ENCODE results near the gene SMAD5.
A peak's percentile ranks its signal among the peaks of the same experiment; 100 is the strongest.

Gene SMAD5

DNA sequence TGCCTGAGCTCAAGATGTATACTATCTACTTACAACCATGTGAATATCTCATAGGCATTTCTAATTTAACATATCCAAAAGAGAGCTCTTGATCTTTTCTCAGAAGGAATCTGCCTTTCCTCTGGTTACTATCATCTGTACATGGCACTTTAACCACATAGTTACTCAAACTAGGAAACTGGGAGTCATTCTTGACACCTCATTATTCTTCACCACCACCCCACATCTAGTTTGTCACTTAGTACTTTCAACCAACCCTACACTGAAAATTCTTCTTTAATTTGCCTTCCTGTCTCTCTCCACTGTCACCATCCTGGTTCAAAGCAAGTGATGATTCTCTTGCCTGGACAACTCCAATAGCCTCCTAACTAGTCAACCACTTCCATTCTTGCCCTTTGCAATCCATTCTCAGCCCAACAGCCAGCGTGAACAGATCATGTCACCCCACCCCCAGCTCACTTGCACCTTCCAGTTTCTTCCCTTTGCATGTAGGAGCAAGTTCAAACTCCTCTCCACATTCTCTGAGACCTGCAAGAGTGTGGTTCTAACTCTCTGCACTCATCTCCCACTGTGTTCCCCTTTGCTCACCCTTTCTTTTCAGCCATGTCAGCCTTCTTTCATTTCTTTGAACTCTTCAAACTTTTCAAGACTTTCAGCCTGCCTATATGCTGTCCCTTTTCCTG lies 17.3 kb upstream of the SMAD5 start:
- DNase-seq (ENCODE audit: low read depth in 2 of 2): no peak

DNA sequence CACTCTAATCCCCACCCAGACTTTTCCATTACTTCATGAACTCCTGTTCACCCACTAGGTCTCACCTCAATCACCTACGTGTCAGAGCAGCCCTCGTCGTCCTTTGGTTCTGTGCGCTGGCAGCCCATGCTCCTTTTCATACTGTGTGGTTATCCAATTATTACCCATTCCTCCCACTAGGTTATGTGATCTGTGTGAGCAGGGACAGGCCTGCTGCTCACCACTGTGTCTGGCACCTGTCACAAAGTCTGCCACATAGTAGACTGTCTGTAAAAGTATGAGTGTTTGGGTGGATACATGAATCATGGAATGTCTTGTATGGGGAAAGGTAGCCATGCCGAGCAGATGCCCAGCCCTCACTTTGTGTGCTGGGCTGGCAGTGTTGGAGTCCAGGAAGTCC lies 12.1 kb upstream of the SMAD5 start:
- DNase-seq (ENCODE audit: low read depth in 2 of 2): no peak

DNA sequence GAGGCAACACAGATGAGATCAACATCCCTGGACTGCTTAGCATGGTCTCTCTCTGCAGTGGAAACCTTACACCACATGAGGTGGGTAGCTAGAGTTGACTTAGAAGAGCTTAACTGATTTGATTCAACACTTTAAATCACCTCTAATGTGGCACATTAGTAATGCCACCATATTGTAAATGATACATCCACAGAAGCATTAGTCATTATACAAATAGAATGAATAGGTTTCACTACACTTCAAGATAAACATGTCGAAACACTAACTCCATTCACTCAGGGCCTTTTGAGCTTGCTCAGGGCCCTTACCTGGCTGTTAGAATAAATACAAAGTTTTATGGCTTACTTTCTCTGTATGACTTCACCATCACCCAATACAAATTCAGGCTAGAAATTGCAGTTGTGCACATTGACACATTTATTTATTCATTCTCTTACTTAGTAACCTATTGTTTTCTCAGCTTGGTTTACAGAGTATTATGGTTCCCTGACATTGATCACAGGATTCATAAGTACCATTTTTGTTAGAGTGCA lies 9.3 kb upstream of the SMAD5 start:
- DNase-seq (ENCODE audit: low read depth in 2 of 2): no peak

DNA sequence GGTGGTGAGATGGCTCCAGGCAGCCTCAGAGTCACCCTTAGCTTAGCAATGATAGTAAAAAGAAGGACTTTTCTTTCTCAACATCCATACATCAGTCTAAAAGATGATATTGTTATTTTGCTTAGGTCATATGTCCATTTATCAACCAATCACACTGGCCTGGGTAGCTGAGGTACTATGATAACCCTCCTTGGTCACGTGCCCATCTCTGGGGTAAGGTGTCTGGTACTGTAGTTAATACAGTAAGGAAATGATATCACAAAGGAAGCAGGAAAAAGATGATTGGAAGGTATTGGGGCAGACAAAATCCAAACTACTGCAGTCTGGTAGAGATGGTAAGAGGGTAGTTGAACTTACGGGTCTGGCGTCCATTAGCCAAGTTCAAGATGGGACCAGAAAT lies 5.1 kb upstream of the SMAD5 start:
- DNase-seq (ENCODE audit: low read depth in 2 of 2): no peak

DNA sequence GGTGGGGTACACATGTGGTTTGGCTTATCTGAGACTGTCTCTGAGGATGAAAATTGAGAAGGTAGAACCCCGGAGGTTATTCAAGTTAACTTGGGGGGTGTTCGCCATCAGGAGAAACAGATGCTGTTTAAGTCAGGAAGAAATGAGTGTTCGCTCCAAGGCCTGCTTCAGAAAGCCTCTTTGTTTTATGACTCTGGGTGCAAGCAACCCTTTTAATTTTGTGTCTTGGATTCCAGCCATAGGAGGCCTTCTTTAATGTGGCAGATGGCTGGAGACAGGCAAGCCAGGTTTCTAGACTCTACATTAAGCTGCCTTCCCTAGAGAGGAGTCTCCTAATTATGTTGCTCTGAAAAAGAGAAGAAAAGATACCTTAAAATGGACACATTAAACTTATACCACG lies 4.2 kb upstream of the SMAD5 start:
- no peak for DNase-seq (ENCODE audit: low read depth in 2 of 2)

DNA sequence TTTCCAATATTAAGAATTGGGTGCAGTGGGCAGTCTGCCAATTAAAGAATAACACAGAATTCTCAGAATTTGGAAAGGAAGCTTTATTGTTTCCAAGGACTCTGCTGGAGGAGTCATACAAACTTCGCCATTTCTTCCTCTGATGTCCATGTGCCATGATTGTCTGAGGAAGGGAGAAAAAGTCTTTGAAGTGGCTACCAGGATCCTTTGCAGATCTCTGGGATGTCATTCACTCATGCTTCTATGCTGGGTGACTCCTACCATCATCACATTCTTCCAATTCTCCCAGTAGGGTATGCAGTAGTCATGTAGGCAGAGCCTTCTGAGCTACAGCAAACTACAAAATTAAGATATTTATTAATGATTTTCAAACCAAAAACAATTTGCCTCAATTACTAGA lies 3.2 kb upstream of the SMAD5 start:
- no peak for DNase-seq (ENCODE audit: low read depth in 2 of 2)

DNA sequence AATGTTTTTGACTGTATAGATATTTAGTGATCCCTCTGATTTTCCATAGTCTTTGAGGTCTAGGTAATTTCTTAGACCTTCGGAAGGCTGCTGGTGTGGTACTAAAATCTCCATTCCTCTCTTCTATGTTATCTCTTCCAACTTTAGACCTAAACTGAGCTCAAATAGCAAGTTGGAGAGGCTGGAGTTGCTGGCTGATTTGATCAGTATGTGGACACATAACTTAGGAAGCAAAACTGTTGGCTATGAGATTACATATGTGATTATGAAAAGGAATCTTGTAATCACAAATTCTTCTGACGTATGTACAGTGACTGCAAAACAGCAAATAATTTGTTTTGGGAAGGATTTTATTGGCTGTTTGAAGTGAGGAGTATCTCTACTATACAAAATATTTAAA lies 2.1 kb upstream of the SMAD5 start:
- no peak for DNase-seq (ENCODE audit: low read depth in 2 of 2)

DNA sequence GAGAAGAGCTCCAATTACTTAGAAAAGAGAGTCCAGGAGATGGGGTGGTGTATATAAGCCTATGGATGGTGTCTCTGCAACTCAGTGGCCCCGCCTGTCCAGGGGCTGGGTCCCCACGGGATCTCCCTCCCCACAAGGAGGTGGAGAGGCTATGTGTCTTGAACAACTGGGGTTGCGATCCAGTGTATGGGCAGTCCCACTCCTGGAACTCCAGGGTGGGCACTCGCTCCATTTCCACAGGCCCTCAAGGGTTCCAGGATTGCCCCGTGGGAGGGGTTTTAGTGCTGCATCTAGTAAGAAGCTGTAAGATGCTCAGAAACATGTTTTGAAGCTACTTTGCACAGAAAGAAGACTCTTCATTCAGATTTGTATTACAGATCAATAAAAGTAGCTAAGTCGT lies 558 bp upstream of the SMAD5 start:
- no peak for DNase-seq (ENCODE audit: low read depth in 2 of 2)

DNA sequence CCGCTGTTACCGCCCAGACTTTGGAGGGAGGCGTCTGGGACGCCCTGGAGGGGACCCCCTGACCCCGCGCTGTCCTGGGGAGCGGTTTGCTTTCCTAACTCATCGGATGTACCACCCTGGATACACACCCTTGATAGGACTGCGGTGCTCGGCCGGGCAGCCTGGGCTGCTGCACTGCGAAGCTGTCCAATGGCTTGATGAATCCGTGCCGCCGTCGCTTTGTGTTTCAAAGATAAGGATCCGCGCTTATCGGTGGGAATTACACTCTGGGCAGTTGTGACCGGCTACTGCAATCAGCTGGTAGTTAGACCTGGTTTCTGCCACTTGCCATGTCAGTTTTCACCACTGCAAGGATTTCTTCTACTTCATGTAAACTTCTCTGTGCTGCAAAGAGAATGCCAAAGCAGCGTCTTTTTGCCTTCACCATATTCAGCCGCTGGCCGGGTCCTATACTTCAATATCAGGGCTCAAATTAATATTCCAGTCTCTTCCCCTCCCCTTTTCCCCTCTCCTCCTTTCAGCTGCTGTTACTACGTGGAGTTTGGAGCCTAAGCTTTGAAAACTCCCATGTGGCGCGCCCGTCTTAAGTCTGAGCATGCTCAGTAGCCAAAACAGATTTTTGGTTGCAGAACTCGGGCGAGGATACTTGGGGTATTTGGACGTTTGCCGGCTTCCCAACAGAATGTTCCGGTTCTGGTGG lies 727 bp downstream of the SMAD5 start:
- peak; percentile 8 for DNase-seq (ENCODE audit: low read depth in 2 of 2)

DNA sequence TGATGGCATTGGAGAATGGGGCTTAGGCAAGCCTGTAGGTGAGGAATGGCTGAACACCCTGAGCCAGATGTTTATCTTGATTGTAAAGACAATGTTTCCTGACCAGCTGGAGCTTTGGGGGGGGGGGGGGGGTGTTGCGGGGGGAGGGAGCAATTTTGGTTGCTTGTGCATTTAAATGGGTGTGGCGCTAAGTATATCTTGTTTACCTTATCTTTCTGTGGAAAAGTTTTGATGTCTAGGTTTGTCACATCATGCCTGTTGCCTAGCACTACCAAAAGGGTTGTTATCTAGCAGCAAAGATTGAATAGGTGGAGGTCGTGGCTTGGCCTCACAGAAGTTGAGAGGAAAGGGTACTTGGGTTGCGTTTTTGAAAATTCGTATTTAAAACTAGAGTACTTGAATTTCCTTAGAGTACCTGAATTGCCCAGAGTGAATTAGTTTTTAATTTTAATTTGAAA lies 1.3 kb downstream of the SMAD5 start:
- DNase-seq (ENCODE audit: low read depth in 2 of 2): no peak

DNA sequence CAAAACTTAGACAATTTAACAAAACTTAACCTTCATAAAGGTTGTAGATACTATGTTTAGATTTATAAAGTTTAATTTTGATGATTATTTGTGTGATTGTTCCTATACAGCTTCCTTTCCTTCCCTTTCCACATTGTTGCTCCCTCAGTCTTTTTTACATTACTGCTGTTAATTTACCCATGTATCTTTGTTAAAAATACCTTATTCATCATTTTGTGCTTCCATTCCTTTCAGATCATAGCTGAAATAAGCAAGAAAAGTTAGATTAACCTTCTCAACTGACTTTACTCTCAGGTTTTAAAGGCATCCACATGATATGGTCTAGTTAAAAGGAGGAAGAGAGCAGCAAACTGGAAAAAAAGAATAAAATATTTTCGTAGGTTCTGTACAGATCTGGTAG lies 2.0 kb downstream of the SMAD5 start:
- DNase-seq (ENCODE audit: low read depth in 2 of 2): no peak

DNA sequence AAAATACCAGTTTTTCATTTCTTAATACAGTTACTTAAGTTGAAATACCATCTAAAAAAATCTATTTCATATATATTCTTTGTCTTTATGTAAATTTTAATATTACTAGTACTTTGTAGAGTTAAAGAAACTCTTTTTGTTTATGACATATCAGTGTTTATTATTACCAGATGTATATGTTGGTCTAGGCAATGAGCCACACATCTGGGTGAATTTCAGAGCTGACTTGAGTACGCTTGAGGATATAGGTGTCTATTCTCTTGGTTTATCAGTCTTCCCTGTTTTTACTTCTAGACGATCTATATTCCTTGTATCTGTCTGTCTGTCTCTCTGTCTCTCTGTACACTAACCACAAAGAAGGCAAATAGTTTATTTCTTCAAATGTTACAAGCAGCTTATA lies 2.9 kb downstream of the SMAD5 start:
- no peak for DNase-seq (ENCODE audit: low read depth in 2 of 2)

DNA sequence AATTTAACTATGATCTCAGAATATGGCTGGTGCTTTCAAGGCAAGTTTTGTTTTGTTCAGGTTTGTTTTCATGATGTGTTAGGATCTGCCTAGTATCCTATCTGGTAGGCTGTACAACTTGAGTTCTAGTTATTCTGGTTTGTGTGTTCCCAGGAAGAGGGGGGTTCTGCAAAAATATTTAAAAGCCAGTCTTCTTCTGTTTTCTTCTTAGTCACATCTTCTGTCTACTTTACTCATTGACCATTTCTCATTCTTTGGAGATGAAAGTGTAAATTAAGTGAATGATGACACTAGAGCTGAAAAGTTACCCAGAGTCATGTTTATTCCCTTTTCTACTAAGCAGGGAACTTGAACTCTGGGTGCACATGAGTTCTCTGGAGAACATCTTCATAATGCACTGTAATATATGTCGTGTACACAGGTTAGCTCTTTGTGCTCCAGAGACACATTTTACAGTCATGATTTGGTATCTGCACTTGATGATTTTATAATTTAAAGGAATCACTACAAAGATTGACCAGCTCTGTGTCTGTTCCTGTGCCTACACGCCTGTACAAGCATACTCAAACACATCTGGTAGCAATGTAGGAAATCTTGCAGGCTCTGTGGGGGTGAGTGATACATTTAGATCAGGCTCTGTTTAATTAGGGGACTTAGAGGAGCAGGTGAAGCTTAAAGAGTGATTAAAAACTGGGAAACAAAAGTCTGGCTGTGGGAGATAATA lies 5.0 kb downstream of the SMAD5 start:
- no peak for DNase-seq (ENCODE audit: low read depth in 2 of 2)

DNA sequence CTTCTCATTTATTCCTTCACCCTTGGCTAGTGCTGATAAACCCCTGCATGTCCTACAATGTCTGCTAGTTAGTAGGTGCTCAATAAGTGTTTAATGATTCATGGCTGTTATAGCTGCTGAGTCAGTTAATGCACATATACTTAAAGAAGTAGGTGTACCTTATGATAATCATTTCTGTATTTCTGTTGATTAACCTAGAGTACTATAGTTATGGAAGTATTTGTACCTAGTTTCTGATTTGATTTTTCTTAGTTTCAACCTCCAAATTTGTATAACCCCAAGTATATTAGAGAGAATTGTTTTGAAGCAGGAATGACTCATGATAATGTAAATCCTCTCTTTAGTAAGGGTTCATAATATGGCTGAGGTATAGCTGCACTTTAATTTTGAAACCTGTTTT lies 8.9 kb downstream of the SMAD5 start:
- no peak for DNase-seq (ENCODE audit: low read depth in 2 of 2)

DNA sequence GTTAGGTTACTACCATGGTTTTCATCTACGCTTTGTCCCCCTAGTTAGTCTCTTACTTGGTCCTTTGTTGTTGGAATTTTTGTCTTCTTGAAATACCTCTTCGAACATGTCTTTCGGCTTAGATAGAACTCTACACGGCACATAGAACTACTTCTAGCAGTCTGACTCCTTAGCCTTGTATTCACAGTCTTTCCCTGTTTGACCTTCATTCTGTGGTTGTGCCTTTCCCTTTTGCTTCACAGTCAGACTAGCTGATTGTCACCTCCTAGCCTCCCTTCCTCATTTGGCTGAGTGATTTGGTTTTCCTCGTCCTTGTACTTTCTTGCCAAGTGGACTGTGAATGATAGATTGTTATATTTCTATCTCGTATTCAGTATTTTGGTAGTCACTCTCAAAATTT lies 10.7 kb downstream of the SMAD5 start:
- DNase-seq (ENCODE audit: low read depth in 2 of 2): no peak

DNA sequence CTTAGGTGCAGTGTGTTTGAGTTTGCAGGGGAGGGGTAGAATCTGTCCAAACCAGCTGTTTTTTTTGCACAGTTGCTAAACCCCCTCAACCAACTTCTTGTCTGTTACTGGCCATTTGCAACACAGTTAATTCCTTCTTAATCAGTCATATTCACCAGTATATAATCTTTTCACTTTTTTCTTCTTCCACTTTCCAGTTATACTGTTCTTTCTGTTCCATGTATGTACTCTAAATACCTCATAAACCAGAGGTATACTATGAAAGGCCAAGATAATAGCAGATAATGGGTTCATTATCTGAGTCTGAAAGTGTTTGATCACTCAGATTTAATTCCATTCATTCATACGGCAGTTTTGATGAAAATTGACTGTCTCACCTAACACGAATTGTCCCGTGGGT lies 11.1 kb downstream of the SMAD5 start:
- DNase-seq (ENCODE audit: low read depth in 2 of 2): no peak

DNA sequence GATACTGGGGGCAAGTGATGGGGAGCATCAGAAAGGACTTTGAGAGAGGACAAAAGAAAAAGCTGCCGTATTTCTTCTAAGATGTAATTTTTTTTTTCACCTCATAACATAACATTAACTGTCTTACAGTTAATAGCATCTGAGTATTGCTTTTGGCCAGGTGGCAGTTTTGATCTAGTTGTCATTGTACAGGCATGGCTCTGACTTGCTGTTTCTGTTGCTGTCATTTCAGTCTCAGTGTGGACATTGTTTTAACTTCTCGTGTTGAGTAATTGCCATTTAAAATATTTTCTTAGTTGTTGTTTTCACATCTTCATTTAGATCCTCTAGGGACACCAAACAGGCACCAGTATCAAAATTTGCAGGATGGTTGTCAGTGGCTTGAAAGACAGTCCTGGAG lies 12.4 kb downstream of the SMAD5 start:
- DNase-seq (ENCODE audit: low read depth in 2 of 2): no peak

DNA sequence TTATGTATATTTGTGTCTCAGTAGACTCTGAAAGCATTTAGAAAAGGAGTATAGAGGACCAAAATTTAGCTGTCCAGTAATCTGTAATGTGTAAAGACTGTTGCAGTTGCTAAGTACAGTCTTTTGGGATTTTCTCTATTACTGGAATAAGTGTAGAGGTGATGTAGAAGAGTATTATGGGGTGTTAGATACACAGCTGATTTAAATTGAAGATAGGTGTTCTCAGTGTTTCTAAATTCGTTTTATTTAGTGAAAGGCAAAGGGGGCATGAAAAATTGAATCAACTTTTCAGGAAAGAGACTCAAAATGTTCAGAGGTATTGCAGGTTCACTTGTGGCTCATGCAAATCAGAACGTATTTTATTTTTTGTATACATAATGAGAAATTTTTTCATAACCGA lies 13.6 kb downstream of the SMAD5 start:
- no peak for DNase-seq (ENCODE audit: low read depth in 2 of 2)

DNA sequence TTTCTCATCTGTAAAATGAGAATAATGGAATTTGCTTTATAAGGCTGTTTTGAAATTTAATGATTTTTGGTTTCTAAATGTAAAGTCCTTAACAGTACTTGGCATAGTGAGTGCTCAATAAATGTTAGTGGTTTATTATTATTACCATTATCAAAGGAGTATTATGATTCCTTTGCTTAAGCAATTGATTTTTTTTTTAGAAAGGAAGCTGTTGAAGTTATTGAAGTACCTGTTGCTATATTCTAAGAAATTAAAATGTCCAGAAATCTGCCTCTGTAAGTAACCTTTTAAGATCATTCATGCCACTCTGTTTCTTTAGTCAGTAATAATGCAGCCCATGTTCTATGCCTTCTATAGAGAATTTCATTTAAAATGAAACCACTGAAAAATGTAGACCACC lies 15.0 kb downstream of the SMAD5 start:
- no peak for DNase-seq (ENCODE audit: low read depth in 2 of 2)

DNA sequence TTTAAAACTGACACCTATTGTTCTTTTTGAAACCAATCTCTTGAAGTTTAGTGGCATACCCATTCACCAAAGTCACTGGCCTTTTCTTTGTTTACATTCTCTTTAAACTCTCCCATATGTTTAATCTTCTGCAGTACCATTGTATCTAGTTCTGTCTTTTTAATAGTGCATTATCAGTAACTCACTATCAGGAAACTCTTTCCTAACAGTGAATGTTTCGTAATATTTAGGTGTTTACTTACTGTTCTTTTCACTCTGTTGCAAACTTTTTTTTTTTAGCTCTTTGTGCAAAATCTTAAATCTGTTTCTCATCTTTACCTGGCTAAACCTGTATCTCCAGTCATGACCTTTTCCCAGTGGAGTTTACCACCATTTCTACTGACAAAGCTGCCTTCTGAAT lies 17.2 kb downstream of the SMAD5 start:
- DNase-seq (ENCODE audit: low read depth in 2 of 2): no peak

DNA sequence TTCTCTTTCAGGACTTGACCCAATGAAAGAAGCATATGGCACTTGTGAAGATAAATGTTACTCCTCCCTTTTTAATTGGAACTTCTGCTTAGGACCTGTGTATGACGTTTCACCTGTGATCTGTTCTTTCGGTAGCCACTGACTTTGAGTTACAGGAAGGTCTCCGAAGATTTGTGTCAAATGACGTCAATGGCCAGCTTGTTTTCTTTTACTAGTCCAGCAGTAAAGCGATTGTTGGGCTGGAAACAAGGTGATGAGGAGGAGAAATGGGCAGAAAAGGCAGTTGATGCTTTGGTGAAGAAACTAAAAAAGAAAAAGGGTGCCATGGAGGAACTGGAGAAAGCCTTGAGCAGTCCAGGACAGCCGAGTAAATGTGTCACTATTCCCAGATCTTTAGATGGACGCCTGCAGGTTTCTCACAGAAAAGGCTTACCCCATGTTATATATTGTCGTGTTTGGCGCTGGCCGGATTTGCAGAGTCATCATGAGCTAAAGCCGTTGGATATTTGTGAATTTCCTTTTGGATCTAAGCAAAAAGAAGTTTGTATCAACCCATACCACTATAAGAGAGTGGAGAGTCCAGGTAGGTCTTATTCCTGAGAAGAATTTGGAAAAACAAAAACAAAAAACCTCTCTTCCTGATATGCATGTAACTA lies 21.1 kb downstream of the SMAD5 start:
- DNase-seq (ENCODE audit: low read depth in 2 of 2): no peak

DNA sequence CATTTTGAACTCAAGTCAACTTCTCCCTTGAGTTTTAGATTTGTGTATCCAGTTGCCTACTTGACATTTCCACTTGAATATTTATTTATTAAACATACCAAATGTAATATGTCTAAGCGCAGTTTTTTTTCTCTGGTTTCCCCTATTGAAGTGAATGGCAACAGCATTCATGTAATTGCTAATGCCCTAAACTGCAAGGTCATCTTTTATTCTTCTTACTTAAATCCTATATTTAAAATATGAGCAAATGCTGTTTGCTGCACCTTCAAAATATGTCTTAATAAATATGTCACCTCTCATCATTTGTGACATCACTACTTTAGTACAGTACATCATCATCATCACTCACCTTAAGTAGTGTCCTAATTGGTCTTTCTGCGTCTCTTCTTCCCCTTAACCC lies 22.4 kb downstream of the SMAD5 start:
- no peak for DNase-seq (ENCODE audit: low read depth in 2 of 2)
